Motor neuron (in vitro differentiated cells): Measurements from ENCODE around the gene LTC4S. TPM values are rescaled to one million over a fixed set of nuclear protein-coding genes. Genes with fewer than 3 reads are reported as not detected.

Source experiments
- ATAC-seq, 8 experiments: fragments of 200-7000 bp; cut with Tn5 transposase; replicated peaks in 6 of 8; 2 replicates each; pipeline ENCODE4 v1.8.0; 2021; ENCODE audit warnings: mild to moderate bottlenecking in 8 of 8, moderate library complexity in 8 of 8
- H3K27ac ChIP-seq, 2 donors: fragments of 250-450 bp; sonication (Bioruptor Pico); 2 replicates each; pipeline ENCODE4 v1.9.0; 2021; ENCODE audit warnings: antibody characterized with exemption in 2 of 2, mild to moderate bottlenecking in 2 of 2, moderate library complexity in 1 of 2
- H3K4me1 ChIP-seq, 2 donors: fragments of 250-450 bp; sonication (Bioruptor Pico); replicated peaks in 1 of 2; 2 replicates each; pipeline ENCODE4 v1.6.1; 2021; ENCODE audit warnings: antibody characterized with exemption in 2 of 2, mild to moderate bottlenecking in 2 of 2, moderate library complexity in 1 of 2
- H3K4me3 ChIP-seq, 5 donors: fragments of 250-450 bp; sonication (Bioruptor Pico); 2 replicates each; pipeline ENCODE4 v1.9.0; 2021; ENCODE audit warnings: antibody characterized with exemption in 5 of 5, mild to moderate bottlenecking in 5 of 5, moderate library complexity in 4 of 5
- WGBS, 10 experiments: fragments of 450-650 bp; shearing (Covaris generic); methylation state at CpG; one replicate each; pipeline ENCODE4 v1.0.0; 2022; 5-methylcytosine and 5-hydroxymethylcytosine counted together
- in situ Hi-C, 9 experiments: fragments of 400-800 bp; cut with MboI; loops; one replicate each; pipeline ENCODE4 v1.15.0; 2021; ENCODE audit warnings: low sequenced_read_pairs in 9 of 9, low pct_unique_long_range_greater_than_20kb in 2 of 9; ENCODE audit not compliant: unreplicated experiment in 9 of 9
- total RNA-seq, 8 experiments: library from RNA; unstranded; fragments of 300-600 nt; gene quantifications; 2 replicates each; pipeline versions ENCODE4 v1.2.3 to v1.2.4, GENCODE V29; 2022

Gene LTC4S
- total RNA-seq, 8 experiments from 2014 or later, result 0.46 to 1.6 (median 1.2) TPM; not detected in 3

DNA sequence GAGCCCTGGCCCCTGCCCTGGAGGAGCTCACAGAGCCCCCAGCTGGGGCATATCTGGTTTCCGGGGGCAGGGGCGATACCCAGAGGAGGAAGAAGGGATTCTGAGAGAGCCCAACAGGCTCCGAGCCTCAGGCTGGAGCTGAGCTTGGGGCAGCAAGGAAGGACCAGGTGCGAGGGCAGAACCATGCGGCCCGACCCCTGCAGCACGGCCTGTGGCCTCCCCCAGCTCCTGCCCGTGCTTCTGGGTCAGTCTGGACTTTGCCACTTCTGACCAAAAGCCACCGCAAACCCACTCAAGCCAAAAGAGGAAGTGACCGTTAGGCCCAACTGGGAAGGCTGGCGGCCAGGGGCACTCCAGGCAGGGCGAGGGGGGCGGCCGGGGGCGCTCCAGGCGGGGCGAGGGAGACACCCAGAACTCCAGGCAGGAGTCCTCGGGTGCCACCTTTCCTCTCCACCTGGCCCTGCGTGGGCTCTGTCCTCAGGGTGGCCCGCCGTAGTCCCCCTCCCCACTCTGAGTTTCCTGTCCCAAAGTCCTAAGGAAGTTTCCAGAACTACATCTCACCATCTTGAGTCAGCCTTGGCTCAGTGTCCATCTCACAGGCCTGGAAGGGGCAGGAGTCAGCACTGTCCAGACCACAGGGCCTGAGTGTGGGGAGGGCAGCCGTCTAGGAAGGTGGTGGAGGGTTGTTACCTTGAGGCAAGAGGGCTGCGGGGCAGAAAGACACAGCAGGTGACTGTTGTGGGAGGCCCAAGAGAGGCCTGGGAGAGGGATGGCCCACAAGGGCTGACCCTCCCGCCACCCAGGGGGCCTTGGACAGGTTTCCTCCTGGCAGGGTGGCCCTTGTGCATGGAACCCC is 946 bp upstream of the LTC4S start:
- in situ Hi-C loops, result no loop called here
- Histone ChIP-seq H3K4me3 (no peak overlapping the region), H3K27ac (no peak overlapping the region), H3K4me1 (peaks cover 3 to 5% of the 10 kb centered on the region in 2 donors)
- ATAC-seq, result no peak
- WGBS, 10 experiments, result 92 to 100% methylated on average over 1 to 5 of the region's 24 CpGs; no CpG with 5 or more reads in 8 of the 10 experiments

DNA sequence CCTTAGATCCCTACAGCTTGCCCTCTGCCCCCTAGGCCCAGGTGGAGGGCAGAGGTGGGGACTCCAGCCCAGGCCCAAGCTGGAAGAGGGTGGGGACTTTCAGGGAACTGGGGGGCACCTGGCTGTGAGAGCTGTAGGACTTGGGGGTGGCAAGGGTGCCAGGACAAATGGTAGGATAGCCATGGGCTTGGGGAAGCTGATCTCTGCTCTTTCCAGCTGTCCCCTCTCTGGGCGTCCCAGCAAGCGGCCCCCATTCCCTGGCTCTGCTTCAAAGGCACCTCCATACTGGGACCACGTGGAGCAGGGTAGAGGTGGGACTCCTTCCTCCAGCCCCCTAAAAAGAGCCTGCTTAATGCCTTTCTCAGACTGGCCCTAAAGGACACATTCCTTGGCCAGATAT is 385 bp downstream of the LTC4S start:
- no CpG with 5 or more reads among the region's 3 CpGs for WGBS, 10 experiments
- no peak for ATAC-seq
- Histone ChIP-seq H3K4me1 (peaks cover 3 to 5% of the 10 kb centered on the region in 2 donors), H3K4me3 (no peak overlapping the region), H3K27ac (no peak overlapping the region)
- in situ Hi-C loops, result no loop called here

DNA sequence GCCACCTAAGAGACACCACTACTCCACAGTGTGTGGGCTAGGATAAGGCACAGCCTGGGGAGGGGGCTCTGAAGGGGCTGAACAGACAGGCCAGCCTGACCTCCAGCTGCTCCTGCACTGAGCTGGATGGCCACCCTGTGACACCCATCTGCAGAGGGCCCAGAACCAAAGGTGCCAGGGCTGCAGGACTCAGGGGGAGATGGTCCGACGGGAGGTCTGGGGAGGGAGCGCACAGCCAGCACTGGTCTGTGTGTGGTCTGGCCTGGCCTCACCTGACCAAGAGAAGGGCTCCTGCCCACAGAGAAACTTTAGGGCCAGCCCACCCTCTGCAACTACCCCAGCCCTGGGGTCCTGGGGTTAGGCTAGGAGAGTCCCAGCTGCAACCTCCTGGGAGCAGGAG is 789 bp downstream of the LTC4S start:
- no peak for ATAC-seq
- 78 to 100% methylated on average over 1 to 3 of the region's 3 CpGs; no CpG with 5 or more reads in 8 of the 10 experiments for WGBS, 10 experiments
- Histone ChIP-seq H3K4me1 (peaks cover 3 to 5% of the 10 kb centered on the region in 2 donors), H3K27ac (no peak overlapping the region), H3K4me3 (no peak overlapping the region)
- in situ Hi-C loops, result no loop called here

DNA sequence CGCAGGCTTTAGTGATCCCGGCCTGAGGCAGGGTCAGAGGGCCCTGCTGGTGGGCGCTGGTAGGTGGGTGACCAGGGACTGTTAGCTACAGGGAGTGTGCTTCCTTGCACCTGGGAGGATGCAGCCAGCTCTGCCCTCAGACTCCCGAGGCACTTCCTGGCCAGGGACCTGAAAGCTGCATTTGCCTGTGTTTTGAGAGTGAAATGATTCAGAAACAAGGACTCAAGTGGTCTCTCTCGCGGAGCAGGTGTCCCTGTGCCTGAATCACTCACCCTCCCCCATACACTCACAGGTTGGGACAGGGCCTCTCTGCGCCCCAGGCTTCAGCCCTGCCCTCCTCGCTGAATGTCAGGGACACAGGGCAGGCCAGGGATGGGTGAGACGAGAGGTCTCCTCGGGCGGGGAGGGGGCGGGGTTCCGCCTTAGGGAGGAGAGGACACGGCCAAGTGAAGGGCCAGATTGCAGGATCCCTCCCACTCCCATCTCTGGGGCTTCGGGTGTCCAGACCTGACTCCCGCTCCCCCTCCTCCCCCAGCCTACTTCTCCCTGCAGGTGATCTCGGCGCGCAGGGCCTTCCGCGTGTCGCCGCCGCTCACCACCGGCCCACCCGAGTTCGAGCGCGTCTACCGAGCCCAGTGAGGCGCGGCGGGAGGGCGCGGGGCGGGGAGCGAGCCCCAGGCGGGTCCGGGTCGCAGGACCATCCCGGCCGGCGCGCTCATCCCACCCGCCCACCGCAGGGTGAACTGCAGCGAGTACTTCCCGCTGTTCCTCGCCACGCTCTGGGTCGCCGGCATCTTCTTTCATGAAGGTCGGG is 1.5 kb downstream of the LTC4S start:
- no peak overlapping the region for H3K27ac ChIP-seq
- 20 to 80% (median 33%) methylated on average over 1 to 8 of the region's 53 CpGs; no CpG with 5 or more reads in 5 of the 10 experiments for WGBS, 10 experiments
- ATAC-seq, result peak in 6 of 8 experiments; percentile 1 to 36 (median 22)
- H3K4me1 ChIP-seq, result peaks cover 3 to 5% of the 10 kb centered on the region in 2 donors
- in situ Hi-C loops, result no loop called here
- H3K4me3 ChIP-seq, result peak overlapping the region; percentile 37 to 54 (median 50)

DNA sequence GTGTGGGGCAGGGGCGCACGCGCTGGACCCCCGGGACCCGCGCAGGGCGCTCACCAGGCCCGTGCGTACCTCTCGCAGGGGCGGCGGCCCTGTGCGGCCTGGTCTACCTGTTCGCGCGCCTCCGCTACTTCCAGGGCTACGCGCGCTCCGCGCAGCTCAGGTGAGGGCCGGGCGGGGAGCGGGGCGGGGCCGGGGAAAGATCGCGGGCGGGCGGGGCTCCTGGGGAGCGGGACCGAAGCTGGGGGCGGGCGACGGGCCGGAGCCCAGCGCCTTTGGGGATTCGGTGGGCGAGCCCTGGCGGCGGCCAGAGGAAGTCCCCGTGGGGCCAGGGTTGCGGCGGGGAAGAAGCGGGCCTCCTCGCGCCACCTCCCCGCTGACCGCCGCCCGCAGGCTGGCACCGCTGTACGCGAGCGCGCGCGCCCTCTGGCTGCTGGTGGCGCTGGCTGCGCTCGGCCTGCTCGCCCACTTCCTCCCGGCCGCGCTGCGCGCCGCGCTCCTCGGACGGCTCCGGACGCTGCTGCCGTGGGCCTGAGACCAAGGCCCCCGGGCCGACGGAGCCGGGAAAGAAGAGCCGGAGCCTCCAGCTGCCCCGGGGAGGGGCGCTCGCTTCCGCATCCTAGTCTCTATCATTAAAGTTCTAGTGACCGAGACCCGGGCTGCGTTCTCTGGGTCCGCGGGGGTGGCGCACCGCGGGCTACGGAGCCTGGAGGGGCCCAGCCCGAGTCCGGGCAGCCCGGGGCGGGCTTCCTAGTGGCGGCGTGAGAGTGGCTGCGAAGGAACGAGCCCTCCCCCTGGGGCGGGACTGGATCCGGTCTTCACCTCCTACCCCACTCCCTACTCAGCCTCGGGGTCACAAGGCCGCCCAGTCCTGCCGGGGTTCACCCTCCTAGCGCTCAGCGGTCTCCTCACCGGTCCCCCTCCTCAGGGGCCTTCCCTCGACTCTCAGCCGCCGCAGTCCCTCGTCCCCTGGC is 2.4 kb downstream of the LTC4S start:
- in situ Hi-C loops, result no loop called here
- H3K4me3 ChIP-seq, result peak overlapping the region; percentile 37 to 54 (median 50)
- WGBS, 10 experiments, result 20% methylated on average over 2 of the region's 113 CpGs; no CpG with 5 or more reads in 9 of the 10 experiments
- H3K4me1 ChIP-seq, result peaks cover 3 to 5% of the 10 kb centered on the region in 2 donors
- peak overlapping the region in 1 of 2 donors; percentile 2 for H3K27ac ChIP-seq
- ATAC-seq, result peak; percentile 78 to 88 (median 86)

DNA sequence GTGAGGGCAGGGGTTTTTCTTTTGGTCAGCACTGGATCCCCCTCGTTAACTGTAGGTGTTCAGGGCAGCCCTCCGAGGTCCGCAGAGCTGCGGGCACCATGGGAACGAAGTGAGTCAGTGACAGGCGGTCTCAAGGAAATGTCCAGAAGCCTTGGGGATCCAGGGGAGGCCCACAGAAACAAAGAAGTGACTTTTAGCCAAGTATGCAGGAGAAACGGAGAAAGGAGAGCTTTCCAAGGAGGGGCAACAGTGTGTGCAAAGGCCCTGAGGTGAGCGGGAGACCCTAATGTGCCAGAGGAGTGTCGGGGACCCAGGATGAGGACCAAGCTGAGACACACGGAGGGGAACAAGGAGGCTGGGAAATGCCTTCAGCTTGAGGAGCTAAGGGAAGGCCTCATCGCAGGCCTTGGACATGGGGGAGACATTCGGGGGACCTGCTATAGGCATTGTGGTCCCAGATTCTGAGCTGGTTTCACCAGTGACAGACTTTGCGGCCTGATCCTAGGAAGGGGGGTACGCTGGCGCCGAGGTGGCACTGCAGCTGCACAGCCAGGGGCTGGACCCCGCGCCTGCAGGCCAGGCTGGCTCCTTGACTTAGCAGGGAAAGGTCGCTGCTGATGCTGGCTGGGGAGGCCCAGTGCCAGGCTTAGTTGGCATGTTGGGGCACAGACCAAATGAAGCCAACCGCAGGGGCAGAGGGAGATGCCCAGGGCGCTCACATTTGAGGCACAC is 3.3 kb downstream of the LTC4S start:
- Histone ChIP-seq H3K4me3 (peak overlapping the region in 4 of 5 donors; percentile 37 to 54 (median 48)), H3K4me1 (peaks cover 3 to 5% of the 10 kb centered on the region in 2 donors), H3K27ac (no peak overlapping the region)
- WGBS, 10 experiments, result 81 to 100% (median 93%) methylated on average over 2 to 15 of the region's 21 CpGs; no CpG with 5 or more reads in 5 of the 10 experiments
- ATAC-seq, result no peak
- in situ Hi-C loops, result no loop called here

DNA sequence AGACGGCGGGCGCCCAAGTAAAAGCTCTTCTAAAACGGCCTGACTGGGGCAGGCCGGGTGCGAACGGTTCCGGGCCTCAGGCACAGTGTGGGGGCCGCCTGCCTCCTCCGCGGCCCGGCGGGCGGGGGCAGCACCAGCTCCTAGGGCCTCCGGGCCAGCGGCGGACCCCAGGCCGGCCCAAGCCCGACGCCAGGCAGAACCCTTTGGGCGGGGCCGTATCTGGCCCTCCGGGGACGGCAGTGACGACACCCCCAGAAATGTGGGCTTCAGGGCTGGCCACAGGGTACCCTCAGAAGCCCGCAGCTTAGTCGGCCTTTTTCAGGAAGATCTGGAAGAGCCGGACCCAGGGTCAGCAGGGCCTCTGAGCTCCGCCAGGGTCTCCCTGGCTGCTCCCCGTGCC is 4.0 kb downstream of the LTC4S start:
- Histone ChIP-seq H3K4me3 (no peak overlapping the region), H3K27ac (no peak overlapping the region), H3K4me1 (peaks cover 4 to 5% of the 10 kb centered on the region in 2 donors)
- in situ Hi-C loops, result no loop called here
- ATAC-seq, result no peak
- 80 to 100% (median 91%) methylated on average over 1 to 10 of the region's 30 CpGs; no CpG with 5 or more reads in 6 of the 10 experiments for WGBS, 10 experiments

DNA sequence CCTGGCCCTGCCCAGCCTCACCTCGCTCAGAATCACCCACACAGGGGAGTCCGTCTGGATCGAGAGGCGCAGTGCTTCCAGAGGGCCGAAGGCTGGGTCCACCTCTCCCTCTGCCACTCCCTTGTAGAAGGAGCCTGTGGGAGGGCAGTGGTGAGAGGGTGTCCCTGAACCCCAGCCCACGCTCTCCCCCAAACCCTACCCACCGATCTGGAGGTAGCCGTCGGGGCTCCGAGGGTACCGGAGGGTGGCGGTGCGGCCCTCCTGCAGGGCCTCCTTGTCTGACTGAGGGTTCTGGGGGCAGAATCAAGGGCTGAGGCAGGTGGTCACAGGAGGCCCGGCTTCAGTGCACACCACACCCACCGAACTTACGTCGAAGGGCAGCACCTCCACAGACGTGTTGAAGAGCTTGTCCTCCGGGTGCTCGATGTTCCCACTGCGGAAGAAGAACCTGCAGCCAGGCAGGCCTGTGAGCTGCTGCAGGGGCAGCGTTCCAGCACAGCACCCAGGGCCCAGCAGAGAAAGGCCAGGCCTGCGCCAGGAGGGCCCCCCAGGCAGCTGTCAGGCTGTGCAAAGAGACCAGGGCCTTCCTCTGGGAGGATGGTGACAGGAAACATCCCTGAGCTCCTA is 4.5 kb downstream of the LTC4S start:
- Histone ChIP-seq H3K4me1 (peaks cover 8 to 9% of the 10 kb centered on the region in 2 donors), H3K4me3 (no peak overlapping the region), H3K27ac (no peak overlapping the region)
- no peak for ATAC-seq
- WGBS, 10 experiments, result 92 to 100% methylated on average over 2 to 5 of the region's 23 CpGs; no CpG with 5 or more reads in 8 of the 10 experiments
- in situ Hi-C loops, result no loop called here

DNA sequence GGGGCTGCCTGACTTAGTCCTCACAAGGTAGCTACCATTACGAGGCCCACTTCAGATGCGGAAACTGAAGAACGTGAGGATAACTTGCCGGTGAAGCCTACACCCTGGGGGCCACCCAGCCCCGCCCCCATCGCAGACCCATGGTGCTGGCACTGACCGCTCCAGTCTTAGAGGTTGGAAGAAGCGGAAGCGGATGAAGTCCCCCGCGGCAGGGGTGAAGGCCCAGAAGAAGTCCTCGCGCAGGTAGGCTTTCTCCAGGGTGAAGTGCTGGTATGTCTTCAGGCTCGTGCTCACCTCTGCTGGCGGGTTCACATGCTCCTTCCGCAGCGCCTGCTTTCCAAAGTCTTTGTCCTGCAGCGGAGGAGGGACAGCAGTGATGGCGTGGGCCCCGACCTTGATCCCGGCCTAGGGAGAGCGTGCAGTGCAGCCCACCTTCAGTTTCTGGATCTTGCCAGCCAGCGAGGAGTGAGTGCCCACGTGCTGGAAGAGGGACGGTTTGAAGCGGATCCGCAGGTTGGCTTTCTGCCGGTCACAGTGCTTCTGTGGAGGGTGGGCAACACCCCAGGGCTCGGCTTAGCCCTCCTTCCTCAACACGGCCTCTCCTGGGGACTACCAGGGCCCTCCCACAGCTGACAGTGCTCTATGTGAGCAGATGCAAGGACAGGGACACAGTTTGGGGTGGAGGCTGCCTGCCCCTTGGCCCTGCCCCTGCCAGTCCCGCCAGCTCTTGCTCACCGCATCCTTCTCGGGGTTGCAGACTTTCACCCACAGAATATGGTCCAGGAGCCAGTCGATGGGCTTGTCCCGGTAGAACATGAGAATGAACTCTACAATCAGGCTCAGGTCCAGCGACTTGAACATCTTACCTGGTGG is 5.2 kb downstream of the LTC4S start:
- no peak for ATAC-seq
- Histone ChIP-seq H3K4me1 (peaks cover 15 to 17% of the 10 kb centered on the region in 2 donors), H3K27ac (no peak overlapping the region), H3K4me3 (no peak overlapping the region)
- in situ Hi-C loops, result no loop called here
- WGBS, 10 experiments, result 72 to 100% (median 99%) methylated on average over 1 to 9 of the region's 36 CpGs; no CpG with 5 or more reads in 4 of the 10 experiments

DNA sequence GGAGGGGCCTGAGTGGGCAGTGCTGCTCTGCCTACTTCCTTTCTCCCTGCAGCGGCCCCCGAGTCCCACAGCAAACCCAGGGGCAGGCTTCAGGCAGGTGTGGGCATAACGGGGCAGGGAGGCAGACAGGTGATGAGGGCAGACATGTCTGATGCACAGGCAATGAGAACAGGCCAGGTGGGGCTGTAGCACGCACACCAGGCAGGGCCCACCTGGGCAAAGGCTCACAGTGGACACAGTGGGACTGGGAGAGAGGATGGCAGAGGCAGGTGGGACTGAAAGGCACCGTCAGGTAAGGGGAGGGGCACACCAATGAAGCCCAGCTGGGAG is 5.8 kb downstream of the LTC4S start:
- in situ Hi-C loops, result no loop called here
- H3K27ac ChIP-seq, result no peak overlapping the region
- no peak for ATAC-seq
- H3K4me1 ChIP-seq, result peaks cover 22 to 23% of the 10 kb centered on the region in 2 donors
- H3K4me3 ChIP-seq, result no peak overlapping the region
- WGBS, 10 experiments, result 86 to 100% (median 100%) methylated on average over 1 to 4 of the region's 5 CpGs; no CpG with 5 or more reads in 7 of the 10 experiments
